Ishikawa (cell line): ENCODE measurements around the gene TMPRSS13.

Source experiments
- CEBPB ChIP-seq: IDR thresholded peaks from 2 replicates; pipeline ENCODE4 v1.6.1; 2012
- CREB1 ChIP-seq: IDR thresholded peaks from 2 replicates; pipeline ENCODE4 v1.6.1; 2012; ENCODE audit warnings: low read depth
- EGR1 ChIP-seq: IDR thresholded peaks from 2 replicates; pipeline ENCODE4 v1.6.1; 2012
- EP300 ChIP-seq: IDR thresholded peaks from 2 replicates; pipeline ENCODE4 v1.6.1; 2012; ENCODE audit warnings: borderline replicate concordance
- FOXM1 ChIP-seq: IDR thresholded peaks from 2 replicates; pipeline ENCODE4 v1.6.1; 2012; ENCODE audit warnings: low read depth, borderline replicate concordance
- NFIC ChIP-seq: IDR thresholded peaks from 2 replicates; pipeline ENCODE4 v1.6.1; 2012
- RAD21 ChIP-seq: IDR thresholded peaks from 2 replicates; pipeline ENCODE4 v1.6.1; 2012; ENCODE audit warnings: low read depth
- REST ChIP-seq: IDR thresholded peaks from 2 replicates; pipeline ENCODE4 v1.6.1; 2012; ENCODE audit warnings: low read depth, mild to moderate bottlenecking
- TAF1 ChIP-seq: IDR thresholded peaks from 2 replicates; pipeline ENCODE4 v1.6.1; 2012; ENCODE audit warnings: low read depth, mild to moderate bottlenecking
- TCF12 ChIP-seq: IDR thresholded peaks from 2 replicates; pipeline ENCODE4 v1.6.1; 2012; ENCODE audit warnings: low read depth
- TEAD4 ChIP-seq: IDR thresholded peaks from 2 replicates; pipeline ENCODE4 v1.6.1; 2012
- USF1 ChIP-seq: IDR thresholded peaks from 2 replicates; pipeline ENCODE4 v1.6.1; 2012
- YY1 ChIP-seq: IDR thresholded peaks from 2 replicates; pipeline ENCODE4 v1.6.1; 2012; ENCODE audit warnings: low read depth
- ZBTB7A ChIP-seq: IDR thresholded peaks from 2 replicates; pipeline ENCODE4 v1.6.1; 2012; ENCODE audit warnings: low read depth
- TF ChIP-seq, protein P1 (sequence below): IDR thresholded peaks from 2 replicates; pipeline ENCODE4 v1.6.1; 2012

Gene TMPRSS13

DNA sequence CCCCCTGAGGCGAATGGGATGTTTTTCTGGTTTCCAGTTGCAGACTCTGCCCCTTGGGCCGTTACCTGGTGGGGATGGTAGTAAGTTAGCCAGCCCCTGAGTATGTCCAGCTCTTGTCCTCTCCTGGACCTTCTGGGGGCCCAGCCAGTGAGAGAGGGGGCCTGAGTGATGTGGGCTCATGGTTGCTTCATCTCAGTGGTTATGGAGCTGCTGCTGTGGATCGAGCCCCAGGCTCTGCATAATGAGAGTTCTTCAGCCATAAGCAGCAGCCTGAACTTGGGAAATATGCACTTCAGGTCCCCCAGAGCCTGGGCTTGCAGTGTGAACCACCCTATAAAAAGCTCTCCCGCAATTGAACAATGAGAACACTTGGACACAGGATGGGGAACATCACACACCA lies 5.9 kb downstream of the TMPRSS13 start:
- no peak for TF ChIP-seq CREB1
- no peak for TF ChIP-seq YY1

GRCh38 chr11:117921893-117922292 lies 7.3 kb downstream of the TMPRSS13 start:
- no peak for TF ChIP-seq CREB1
- TF ChIP-seq FOXM1, result no peak
- TF ChIP-seq YY1, result no peak
- no peak for TF ChIP-seq TCF12
- TF ChIP-seq, protein P1, sequence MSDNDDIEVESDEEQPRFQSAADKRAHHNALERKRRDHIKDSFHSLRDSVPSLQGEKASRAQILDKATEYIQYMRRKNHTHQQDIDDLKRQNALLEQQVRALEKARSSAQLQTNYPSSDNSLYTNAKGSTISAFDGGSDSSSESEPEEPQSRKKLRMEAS, result no peak
- no peak for TF ChIP-seq TEAD4
- TF ChIP-seq EP300, result no peak
- no peak for TF ChIP-seq USF1
- no peak for TF ChIP-seq EGR1

- TF ChIP-seq REST (no peak), TCF12 (no peak), ZBTB7A (no peak), FOXM1 (no peak), EP300 (no peak), RAD21 (no peak), EGR1 (no peak), TEAD4 (no peak), CEBPB (no peak), TAF1 (no peak), USF1 (no peak), NFIC (no peak), CREB1 (no peak), YY1 (no peak)
- TF ChIP-seq, protein P1, result no peak
These were observed 7.7 kb downstream of the TMPRSS13 start for GRCh38 chr11:117921456-117921855.

- no peak for TF ChIP-seq CREB1
- TF ChIP-seq EP300, result no peak
- TF ChIP-seq, protein P1, result no peak
- TF ChIP-seq FOXM1, result no peak
- TF ChIP-seq RAD21, result no peak
- no peak for TF ChIP-seq NFIC
- no peak for TF ChIP-seq YY1
- no peak for TF ChIP-seq USF1
- no peak for TF ChIP-seq TEAD4
- TF ChIP-seq TAF1, result no peak
These were observed 9.4 kb downstream of the TMPRSS13 start for GRCh38 chr11:117919781-117920221.

GRCh38 chr11:117919341-117919740 lies 9.9 kb downstream of the TMPRSS13 start:
- TF ChIP-seq FOXM1 (no peak), TEAD4 (no peak), YY1 (no peak), CEBPB (no peak), EGR1 (no peak), REST (no peak), CREB1 (no peak), NFIC (no peak), TCF12 (no peak), TAF1 (no peak), RAD21 (no peak), ZBTB7A (no peak), USF1 (no peak)
- TF ChIP-seq, protein P1, result no peak
